IPS DF 6.9 (cell line): ENCODE measurements around the gene KRTAP10-5.
"Not testable (repeated sequence)": the region's sequence is repeated elsewhere in the genome, so short reads cannot be mapped to it uniquely, and the experiment has no call there.

Experiments used
- DNase-seq: peaks from one replicate; pipeline ENCODE4 v3.0.0-alpha.2; 2013; ENCODE audit warnings: low read depth, low spot score
- H3K27ac ChIP-seq: one replicate; pipeline ENCODE4 v1.5.1; 2013; ENCODE audit warnings: low read length, control low read depth
- H3K27me3 ChIP-seq: 2 replicates; pipeline ENCODE4 v1.6.1; 2013; ENCODE audit warnings: mild to moderate bottlenecking, low read length; ENCODE audit not compliant: control insufficient read depth, insufficient read depth
- H3K36me3 ChIP-seq: 2 replicates; pipeline ENCODE4 v1.6.1; 2013; ENCODE audit warnings: low read length; ENCODE audit not compliant: control insufficient read depth, insufficient read depth
- H3K4me1 ChIP-seq: 2 replicates; pipeline ENCODE4 v1.6.1; 2013; ENCODE audit warnings: low read length; ENCODE audit not compliant: control insufficient read depth, insufficient read depth
- H3K4me3 ChIP-seq: 2 replicates; pipeline ENCODE4 v1.5.1; 2013; ENCODE audit warnings: mild to moderate bottlenecking, low read length
- H3K9me3 ChIP-seq: 2 replicates; pipeline ENCODE4 v1.6.1; 2013; ENCODE audit warnings: low read length, inconsistent platforms; ENCODE audit not compliant: control insufficient read depth, insufficient read depth
- WGBS: extraction: QIAGEN DNeasy Blood & Tissue Kit; methylation state at CpG from one replicate; pipeline ENCODE4 v1.1.7; 2013; ENCODE audit warnings: mixed read lengths, missing lambda C conversion rate; ENCODE audit not compliant: insufficient read length, insufficient coverage; 5-methylcytosine and 5-hydroxymethylcytosine counted together

Gene KRTAP10-5

DNA sequence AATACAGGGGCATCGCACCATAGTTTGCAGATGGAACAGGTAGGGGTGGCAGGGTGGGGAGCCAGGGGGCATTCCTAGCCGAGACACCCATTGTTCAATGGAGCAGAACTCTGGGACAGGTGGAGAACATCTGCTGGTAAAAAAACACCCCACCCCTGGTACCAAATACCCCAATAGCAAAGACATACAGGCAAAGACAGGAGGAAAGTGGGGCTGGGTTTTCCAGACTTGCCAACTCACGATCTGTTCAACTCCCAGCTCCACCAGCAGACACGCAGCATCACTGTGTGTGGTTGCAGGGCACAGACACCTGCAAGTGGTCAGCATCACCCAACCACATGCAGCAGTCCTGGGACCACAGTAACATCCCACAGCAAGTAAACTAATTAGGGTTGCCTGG, 31.1 kb upstream of the KRTAP10-5 start:
- Histone ChIP-seq H3K4me1 (no peaks in the 10 kb centered on the region), H3K27me3 (no peaks in the 10 kb centered on the region), H3K27ac (no peak overlapping the region), H3K4me3 (no peak overlapping the region), H3K36me3 (no peaks in the 10 kb centered on the region), H3K9me3 (no peaks in the 10 kb centered on the region)
- no peak for DNase-seq
- WGBS, result no CpG with 5 or more reads among the region's 4 CpGs

DNA sequence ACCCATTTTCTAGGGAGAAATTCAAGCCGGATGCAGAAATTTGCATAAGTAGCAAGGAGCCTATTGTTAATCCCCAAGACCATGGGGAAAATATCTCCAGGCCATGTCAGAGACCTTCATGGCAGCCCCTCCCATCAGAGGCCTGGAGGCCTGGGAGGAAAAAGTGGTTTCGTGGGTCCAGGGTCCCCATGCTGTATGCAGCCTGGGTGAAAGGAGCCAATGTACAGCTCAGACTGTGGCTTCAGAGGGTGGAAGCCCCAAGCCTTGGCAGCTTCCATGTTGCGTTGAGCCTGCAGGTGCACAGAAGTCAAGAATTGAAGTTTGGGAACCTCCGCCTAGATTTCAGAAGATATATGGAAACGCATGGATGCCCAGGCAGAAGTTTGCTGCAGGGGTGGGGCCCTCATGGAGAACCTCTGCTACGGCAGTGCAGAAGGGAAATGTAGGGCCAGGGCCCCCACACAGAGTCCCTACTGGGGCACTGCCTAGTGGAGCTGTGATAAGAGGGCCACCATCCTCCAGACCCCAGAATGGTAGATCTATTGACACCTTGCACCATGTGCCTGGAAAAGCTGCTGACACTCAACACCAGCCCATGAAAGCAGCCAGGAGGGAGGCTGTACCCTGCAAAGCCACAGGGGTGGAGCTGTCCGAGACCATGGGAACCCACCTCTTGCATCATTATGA, 29.9 kb upstream of the KRTAP10-5 start:
- H3K36me3 ChIP-seq, H3K27me3 ChIP-seq, H3K4me3 ChIP-seq, H3K27ac ChIP-seq, H3K4me1 ChIP-seq, DNase-seq, H3K9me3 ChIP-seq: not testable (repeated sequence)
- no CpG with 5 or more reads among the region's 7 CpGs for WGBS

DNA sequence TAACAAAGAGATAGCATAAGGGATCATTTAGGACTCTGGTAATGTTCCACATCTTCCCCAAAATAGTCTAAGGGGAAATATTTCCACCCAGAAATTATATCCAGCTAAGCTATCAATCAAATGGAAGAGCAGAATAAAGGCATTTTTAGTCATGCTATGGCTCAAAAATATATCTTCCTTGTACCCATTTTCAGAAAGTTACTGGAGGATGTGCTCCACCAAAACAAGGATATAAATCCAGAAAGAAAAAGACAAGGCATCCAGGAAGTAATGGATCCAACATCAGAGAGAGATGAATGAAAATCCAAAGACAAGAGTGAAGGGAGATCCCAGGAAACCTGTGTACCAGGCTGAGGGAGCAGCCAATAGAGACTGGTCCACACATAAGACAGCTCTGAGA, 28.8 kb upstream of the KRTAP10-5 start:
- H3K27ac ChIP-seq, result no peak overlapping the region
- H3K4me1 ChIP-seq, result no peaks in the 10 kb centered on the region
- no peaks in the 10 kb centered on the region for H3K27me3 ChIP-seq
- H3K36me3 ChIP-seq, result no peaks in the 10 kb centered on the region
- H3K9me3 ChIP-seq, result no peaks in the 10 kb centered on the region
- no peak for DNase-seq
- H3K4me3 ChIP-seq, result no peak overlapping the region

DNA sequence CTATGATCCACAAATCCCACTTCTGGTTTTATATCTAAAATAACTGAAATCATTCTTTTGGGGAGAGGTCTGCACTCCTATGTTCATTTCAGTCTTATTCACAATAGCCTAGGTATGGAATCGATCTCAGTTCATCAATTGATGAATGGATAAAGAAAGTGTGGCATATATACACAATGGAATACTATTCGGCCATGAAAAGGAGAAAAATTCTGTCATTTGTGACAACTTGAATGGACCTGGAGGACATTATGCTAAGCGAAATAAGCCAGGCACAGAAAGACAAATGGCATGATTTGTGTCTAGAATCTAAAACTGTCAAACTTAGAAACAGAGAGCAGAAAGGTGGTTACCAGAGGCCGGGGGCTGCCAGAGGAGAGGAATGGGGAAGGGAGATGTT, 26.1 kb upstream of the KRTAP10-5 start:
- H3K27ac ChIP-seq, result no peak overlapping the region
- no peaks in the 10 kb centered on the region for H3K9me3 ChIP-seq
- no CpG with 5 or more reads among the region's 4 CpGs for WGBS
- H3K4me1 ChIP-seq, result no peaks in the 10 kb centered on the region; the same call in 1 of the 2 replicates
- H3K36me3 ChIP-seq, result no peaks in the 10 kb centered on the region
- no peaks in the 10 kb centered on the region for H3K27me3 ChIP-seq
- no peak overlapping the region for H3K4me3 ChIP-seq
- no peak for DNase-seq

DNA sequence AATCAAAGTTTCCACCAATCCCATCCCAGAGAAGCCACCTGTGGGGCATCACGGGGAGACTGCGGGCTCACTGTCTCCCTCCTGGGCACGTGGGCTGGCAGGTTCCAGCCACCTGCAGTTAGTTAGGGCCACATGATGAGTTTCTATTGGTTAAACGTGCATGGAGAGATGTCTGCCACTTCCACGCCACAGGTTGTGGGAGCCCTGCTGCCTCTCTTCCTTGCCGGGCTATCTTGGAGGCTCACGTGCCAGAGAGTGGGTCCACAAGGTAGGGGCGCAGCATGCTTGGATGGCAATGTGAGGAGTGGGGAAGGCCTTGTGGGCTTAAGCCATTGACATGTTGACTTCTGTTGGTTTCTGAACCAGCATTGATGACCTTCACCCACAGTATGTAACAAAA, 23.5 kb upstream of the KRTAP10-5 start:
- WGBS, result no CpG with 5 or more reads among the region's 8 CpGs

DNA sequence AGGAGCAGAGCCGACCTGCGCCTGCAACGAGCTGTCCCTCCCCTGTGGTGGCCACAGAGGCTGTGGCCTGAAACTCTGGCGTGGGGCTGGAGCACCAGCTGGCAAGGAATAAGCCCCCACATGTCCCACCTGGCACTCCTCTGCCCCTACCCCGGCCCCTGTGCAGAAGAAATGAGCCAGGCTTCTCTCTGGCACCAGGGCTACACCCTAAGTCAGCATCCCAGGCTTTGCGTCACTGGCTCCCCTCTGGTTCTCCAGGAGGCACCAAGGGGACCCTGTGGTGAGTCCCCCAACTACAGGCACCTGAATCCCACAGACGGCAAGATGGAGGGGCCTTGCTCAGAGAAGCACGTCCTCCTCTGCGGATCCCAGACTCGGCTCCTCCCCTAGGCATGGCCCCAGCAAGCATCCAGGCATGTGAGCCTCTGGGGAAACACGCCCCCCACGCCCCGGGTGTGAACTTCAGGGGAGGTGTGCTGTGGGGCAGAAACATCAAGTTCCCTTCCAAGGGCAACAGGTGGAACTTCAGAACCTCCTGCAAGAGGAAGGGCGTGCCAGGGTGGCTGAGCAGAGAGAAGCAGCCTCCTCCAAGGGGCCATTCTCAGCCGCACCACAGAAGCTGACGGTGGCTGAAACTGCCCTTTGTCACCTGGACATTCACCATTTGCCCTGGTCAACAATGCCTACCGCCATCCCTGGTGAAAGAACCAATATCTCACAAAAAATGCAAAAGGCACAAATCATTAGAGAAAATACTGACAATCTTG, 22.9 kb upstream of the KRTAP10-5 start:
- H3K27ac ChIP-seq, result no peak overlapping the region
- no peak for DNase-seq
- H3K4me3 ChIP-seq, result no peak overlapping the region
- no peaks in the 10 kb centered on the region for H3K36me3 ChIP-seq
- H3K27me3 ChIP-seq, result no peaks in the 10 kb centered on the region
- WGBS, result no CpG with 5 or more reads among the region's 17 CpGs
- no peaks in the 10 kb centered on the region for H3K9me3 ChIP-seq
- no peaks in the 10 kb centered on the region; the same call in 1 of the 2 replicates for H3K4me1 ChIP-seq

More for the DNA sequence above, 23.5 kb upstream of the KRTAP10-5 start:
- Histone ChIP-seq H3K4me1 (no peaks in the 10 kb centered on the region; the same call in 1 of the 2 replicates), H3K4me3 (no peak overlapping the region), H3K9me3 (no peaks in the 10 kb centered on the region), H3K36me3 (no peaks in the 10 kb centered on the region), H3K27me3 (no peaks in the 10 kb centered on the region), H3K27ac (no peak overlapping the region)
- DNase-seq, result no peak

DNA sequence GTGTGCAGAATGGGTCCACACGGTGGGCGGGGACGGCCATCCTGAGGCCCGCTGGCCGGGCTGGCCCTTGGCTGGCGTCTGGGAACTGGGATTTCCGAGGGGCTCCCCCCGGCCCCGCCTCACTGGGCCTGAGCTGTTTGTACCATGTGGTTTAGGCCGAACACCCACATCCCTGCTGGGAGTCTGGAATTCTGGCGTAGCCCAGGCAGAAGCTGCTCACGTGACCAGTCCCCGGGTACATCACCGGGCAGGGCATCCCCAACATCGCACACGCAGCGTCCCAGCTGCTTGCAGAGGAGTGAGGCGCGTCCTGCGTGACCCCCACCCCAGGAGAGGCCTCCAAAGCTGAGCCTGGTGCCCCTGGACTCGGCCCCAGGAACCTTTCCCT, 22.1 kb upstream of the KRTAP10-5 start:
- WGBS, result no CpG with 5 or more reads among the region's 21 CpGs
- Histone ChIP-seq H3K4me1 (no peaks in the 10 kb centered on the region; the same call in 1 of the 2 replicates), H3K4me3 (no peak overlapping the region), H3K36me3 (no peaks in the 10 kb centered on the region), H3K9me3 (no peaks in the 10 kb centered on the region), H3K27ac (no peak overlapping the region), H3K27me3 (no peaks in the 10 kb centered on the region)
- DNase-seq, result no peak

DNA sequence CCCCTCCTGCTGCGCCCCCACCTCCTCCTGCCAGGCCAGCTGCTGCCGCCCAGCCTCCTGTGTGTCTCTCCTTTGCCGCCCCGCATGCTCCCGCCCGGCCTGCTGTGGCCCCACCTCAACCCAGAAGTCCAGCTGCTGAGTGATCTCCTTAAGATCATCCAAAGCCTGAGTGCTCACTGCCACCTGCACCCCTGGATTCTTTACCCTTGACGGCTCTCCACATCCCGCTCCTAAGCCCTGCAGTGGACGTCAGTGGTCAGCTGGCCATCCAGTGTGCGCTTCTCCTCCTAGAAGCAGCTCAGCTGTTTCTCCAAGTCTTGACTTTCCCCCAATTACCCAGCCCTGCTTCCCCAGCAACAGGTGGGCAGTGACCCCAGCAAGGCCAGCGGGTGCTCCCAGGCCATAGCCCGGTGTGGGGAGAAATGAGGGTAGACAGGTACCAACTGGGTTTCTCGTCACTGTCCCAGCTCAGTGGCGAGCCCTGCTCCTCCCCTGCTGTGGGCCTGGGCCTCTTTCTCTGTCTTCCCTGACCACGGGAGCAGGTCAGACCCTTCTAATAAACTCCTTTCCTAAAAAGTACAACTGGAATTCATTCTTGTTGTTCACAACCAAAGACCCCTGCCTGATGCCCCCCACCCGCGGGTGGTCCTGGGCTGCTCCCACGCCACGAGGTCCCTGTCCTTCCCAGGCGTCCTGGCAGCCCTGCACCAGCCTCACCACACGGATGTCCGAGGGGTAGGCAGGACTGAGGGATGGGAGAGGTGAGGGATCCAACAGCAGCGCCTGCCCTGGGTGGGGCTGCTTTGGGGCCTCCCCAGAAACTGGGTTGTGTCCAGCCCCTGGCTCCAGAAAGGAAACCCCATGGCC, 21.4 kb upstream of the KRTAP10-5 start:
- H3K27me3 ChIP-seq, result no peaks in the 10 kb centered on the region
- no peaks in the 10 kb centered on the region for H3K36me3 ChIP-seq
- no peak overlapping the region for H3K4me3 ChIP-seq
- H3K27ac ChIP-seq, result no peak overlapping the region
- no peaks in the 10 kb centered on the region; the same call in 1 of the 2 replicates for H3K4me1 ChIP-seq
- H3K9me3 ChIP-seq, result no peaks in the 10 kb centered on the region
- no peak for DNase-seq
- WGBS, result no CpG with 5 or more reads among the region's 23 CpGs

DNA sequence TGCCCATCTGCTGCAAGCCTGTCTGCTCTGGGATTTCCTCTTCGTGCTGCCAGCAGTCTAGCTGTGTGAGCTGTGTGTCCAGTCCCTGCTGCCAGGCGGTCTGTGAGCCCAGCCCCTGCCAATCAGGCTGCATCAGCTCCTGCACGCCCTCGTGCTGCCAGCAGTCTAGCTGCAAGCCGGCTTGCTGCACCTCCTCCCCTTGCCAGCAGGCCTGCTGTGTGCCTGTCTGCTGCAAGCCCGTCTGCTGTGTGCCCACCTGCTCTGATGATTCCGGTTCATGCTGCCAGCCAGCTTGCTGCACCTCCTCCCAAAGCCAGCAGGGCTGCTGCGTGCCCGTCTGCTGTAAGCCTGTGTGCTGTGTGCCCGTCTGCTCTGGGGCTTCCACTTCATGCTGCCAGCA, 20.7 kb upstream of the KRTAP10-5 start:
- not testable (repeated sequence) for H3K27me3 ChIP-seq, H3K4me3 ChIP-seq, H3K27ac ChIP-seq, DNase-seq, H3K9me3 ChIP-seq, H3K4me1 ChIP-seq, H3K36me3 ChIP-seq
- no CpG with 5 or more reads among the region's 10 CpGs for WGBS

DNA sequence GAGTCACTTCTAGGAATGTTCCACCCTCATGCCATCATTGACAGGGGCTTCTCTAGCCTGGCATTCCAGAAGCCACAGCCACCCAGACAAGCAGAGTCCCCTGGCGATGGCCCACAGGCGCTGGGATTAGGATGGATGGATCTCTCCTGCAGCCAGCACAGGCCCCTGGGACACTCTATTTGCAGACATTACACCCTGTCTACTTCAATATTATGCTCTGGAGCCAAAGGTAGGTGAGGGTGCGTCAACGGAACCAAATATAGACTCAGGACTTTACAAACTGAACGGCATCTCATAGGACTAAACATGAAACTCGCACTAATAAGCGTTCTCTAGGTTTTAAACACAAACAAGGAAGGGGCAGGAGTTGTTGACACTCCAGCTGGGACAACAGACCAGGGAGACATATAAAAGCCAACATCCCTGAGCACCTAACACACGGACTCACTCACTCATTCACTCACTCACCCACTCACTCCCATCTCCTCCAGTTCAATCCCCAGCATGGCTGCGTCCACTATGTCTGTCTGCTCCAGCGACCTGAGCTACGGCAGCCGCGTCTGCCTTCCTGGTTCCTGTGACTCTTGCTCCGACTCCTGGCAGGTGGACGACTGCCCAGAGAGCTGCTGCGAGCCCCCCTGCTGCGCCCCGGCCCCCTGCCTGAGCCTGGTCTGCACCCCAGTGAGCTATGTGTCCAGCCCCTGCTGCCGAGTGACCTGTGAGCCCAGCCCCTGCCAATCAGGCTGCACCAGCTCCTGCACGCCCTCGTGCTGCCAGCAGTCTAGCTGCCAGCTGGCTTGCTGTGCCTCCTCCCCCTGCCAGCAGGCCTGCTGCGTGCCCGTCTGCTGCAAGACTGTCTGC, 19.9 kb upstream of the KRTAP10-5 start, which contains the start of gene KRTAP10-7:
Gene KRTAP10-7, plus strand, starts transcription at position 480 of the 861 bp plus-strand sequence. Its CDS starts 25 bp downstream, at position 505.
- H3K27me3 ChIP-seq, DNase-seq, H3K4me1 ChIP-seq, H3K4me3 ChIP-seq, H3K27ac ChIP-seq, H3K9me3 ChIP-seq, H3K36me3 ChIP-seq: not testable (repeated sequence)
- no CpG with 5 or more reads among the region's 23 CpGs for WGBS
